ENCODE measurements around the gene DNASE2.
"Not testable (repeated sequence)": the region's sequence is repeated elsewhere in the genome, so short reads cannot be mapped to it uniquely, and the experiment has no call there.

Gene DNASE2

GRCh38 chr19:12881172-12881808 is at the start of gene DNASE2:
Gene DNASE2 (minus strand): TSS chr19:12881449. CDS start chr19:12881375, 74 bp downstream.
- TF ChIP-seq CTCF (IDR thresholded peaks at IDR 0.05; ENCODE audit: extremely low read depth, insufficient read depth, missing control alignments) = no peak
- in situ Hi-C loops (cut with MboI; ENCODE audit: low pct_unique_long_range_greater_than_20kb, low sequenced_read_pairs, unreplicated experiment) = no loop called here
- peak; percentile 98 for DNase-seq (ENCODE audit: low spot score)

GRCh38 chr19:12930002-12930645 is 48.9 kb upstream of the DNASE2 start:
- no peak for DNase-seq (ENCODE audit: low spot score)
- in situ Hi-C loops (cut with MboI; ENCODE audit: low pct_unique_long_range_greater_than_20kb, low sequenced_read_pairs, unreplicated experiment) = no loop called here
- no peak for TF ChIP-seq CTCF (IDR thresholded peaks at IDR 0.05; ENCODE audit: extremely low read depth, insufficient read depth, missing control alignments)

- in situ Hi-C loops (cut with MboI; ENCODE audit: low pct_unique_long_range_greater_than_20kb, low sequenced_read_pairs, unreplicated experiment) = no loop called here
- no peak for TF ChIP-seq CTCF (IDR thresholded peaks at IDR 0.05; ENCODE audit: extremely low read depth, insufficient read depth, missing control alignments)
- DNase-seq (ENCODE audit: low spot score) = no peak
These were observed 43.5 kb upstream of the DNASE2 start for GRCh38 chr19:12924621-12925310.

- no peak for DNase-seq (ENCODE audit: low spot score)
- TF ChIP-seq CTCF (IDR thresholded peaks at IDR 0.05; ENCODE audit: extremely low read depth, insufficient read depth, missing control alignments) = no peak
- in situ Hi-C loops (cut with MboI; ENCODE audit: low pct_unique_long_range_greater_than_20kb, low sequenced_read_pairs, unreplicated experiment) = no loop called here
These were observed 41.7 kb upstream of the DNASE2 start for GRCh38 chr19:12922959-12923358.

GRCh38 chr19:12921047-12921446 is 39.8 kb upstream of the DNASE2 start:
- no peak for DNase-seq (ENCODE audit: low spot score)
- in situ Hi-C loops (cut with MboI; ENCODE audit: low pct_unique_long_range_greater_than_20kb, low sequenced_read_pairs, unreplicated experiment) = no loop called here
- no peak for TF ChIP-seq CTCF (IDR thresholded peaks at IDR 0.05; ENCODE audit: extremely low read depth, insufficient read depth, missing control alignments)

GRCh38 chr19:12918253-12918652 is 37.0 kb upstream of the DNASE2 start:
- no peak for DNase-seq (ENCODE audit: low spot score)
- in situ Hi-C loops (cut with MboI; ENCODE audit: low pct_unique_long_range_greater_than_20kb, low sequenced_read_pairs, unreplicated experiment) = no loop called here
- TF ChIP-seq CTCF (IDR thresholded peaks at IDR 0.05; ENCODE audit: extremely low read depth, insufficient read depth, missing control alignments) = no peak

GRCh38 chr19:12915860-12916259 is 34.6 kb upstream of the DNASE2 start:
- DNase-seq (ENCODE audit: low spot score); in situ Hi-C loops (cut with MboI; ENCODE audit: low pct_unique_long_range_greater_than_20kb, low sequenced_read_pairs, unreplicated experiment): not testable (repeated sequence)
